Peyer's patch (tissue), 4 donors: ENCODE results near the gene ITK.

Experiments
- CTCF ChIP-seq, 6 experiments: fragments of 450-650 bp in 4 of 6; fragments of 200-600 bp in 2 of 6; sonication (generic) in 1 of 6; IDR thresholded peaks; one replicate each; pipeline ENCODE4 v1.5.1; 2017 to 2019; ENCODE audit warnings: antibody characterized with exemption in 6 of 6, mild to moderate bottlenecking in 3 of 6, moderate library complexity in 1 of 6
- POLR2A ChIP-seq, 2 donors: fragments of 450-650 bp; IDR thresholded peaks; one replicate each; pipeline ENCODE4 v1.5.1; 2017; ENCODE audit warnings: antibody characterized with exemption in 2 of 2, mild to moderate bottlenecking in 2 of 2, moderate library complexity in 2 of 2

- TF ChIP-seq CTCF (IDR thresholded peaks at IDR 0.05) = no peak
- TF ChIP-seq POLR2A (IDR thresholded peaks at IDR 0.05) = no peak
Observed at GRCh38 chr5:157165261-157165660, 15.4 kb upstream of the ITK start.
